GM12872 (cell line): Measurements from ENCODE around the gene RMRP.

ENCODE experiments used
- CTCF ChIP-seq: IDR thresholded peaks from 3 replicates; pipeline ENCODE4 v1.5.1; 2011; ENCODE audit warnings: low read depth, mild to moderate bottlenecking, low read length, moderate library complexity; ENCODE audit not compliant: insufficient read depth

The RMRP gene

GRCh38 chr9:35627575-35627974 lies 30.2 kb downstream of the RMRP start:
- no peak for TF ChIP-seq CTCF

GRCh38 chr9:35619800-35620158 lies 38.0 kb downstream of the RMRP start:
- no peak for TF ChIP-seq CTCF

- no peak for TF ChIP-seq CTCF
Observed at GRCh38 chr9:35618854-35619799, 38.7 kb downstream of the RMRP start.

GRCh38 chr9:35618325-35618727 lies 39.5 kb downstream of the RMRP start, which contains the start of gene CD72:
CD72 (minus strand) TSS chr9:35618413; CDS start chr9:35618303, 110 bp downstream.
- no peak for TF ChIP-seq CTCF

- no peak for TF ChIP-seq CTCF
Observed at GRCh38 chr9:35617548-35617947, 40.3 kb downstream of the RMRP start.

- peak; percentile 54; the same call in 2 of the 3 replicates for TF ChIP-seq CTCF
Observed at GRCh38 chr9:35616681-35617459, 40.9 kb downstream of the RMRP start.

- no peak for TF ChIP-seq CTCF
Observed at GRCh38 chr9:35615981-35616680, 41.7 kb downstream of the RMRP start.
